ENCODE data around the gene RAP1GAP2. TPM values are rescaled to one million over a fixed set of nuclear protein-coding genes. Genes with fewer than 3 reads are reported as not detected.
"Not testable (repeated sequence)": the region's sequence is repeated elsewhere in the genome, so short reads cannot be mapped to it uniquely, and the experiment has no call there.

RAP1GAP2 gene
- 17.8 and 19.7 TPM in 2 replicates for total RNA-seq

- intact Hi-C loops (cut with micrococcal nuclease): loop anchor here (1.0 to 10.0 kb wide), 3 partner anchors 10 to 402 kb away; no protein-coding TSS in a partner anchor
Measured at GRCh38 chr17:2796164-2797125, at the start of gene RAP1GAP2. RAP1GAP2 (plus strand) TSS chr17:2796438; CDS start chr17:2796528, 90 bp downstream.

GRCh38 chr17:2749058-2749783 lies 47.0 kb upstream of the RAP1GAP2 start, which contains the start of gene CCDC92B:
CCDC92B (minus strand) TSS chr17:2749652; CDS start chr17:2735145, 14,507 bp downstream.
- intact Hi-C loops (cut with micrococcal nuclease): no loop called here

GRCh38 chr17:2749784-2750181 lies 46.5 kb upstream of the RAP1GAP2 start:
- intact Hi-C loops (cut with micrococcal nuclease): no loop called here

GRCh38 chr17:2750721-2751120 lies 45.5 kb upstream of the RAP1GAP2 start:
- intact Hi-C loops (cut with micrococcal nuclease): no loop called here

GRCh38 chr17:2751491-2751890 lies 44.7 kb upstream of the RAP1GAP2 start:
- intact Hi-C loops (cut with micrococcal nuclease): no loop called here

GRCh38 chr17:2755891-2756724 lies 40.1 kb upstream of the RAP1GAP2 start:
- intact Hi-C loops (cut with micrococcal nuclease): no loop called here

- intact Hi-C loops (cut with micrococcal nuclease): no loop called here
Measured at GRCh38 chr17:2758870-2759269, 37.4 kb upstream of the RAP1GAP2 start.

- intact Hi-C loops (cut with micrococcal nuclease): no loop called here
Measured at GRCh38 chr17:2770129-2770528, 26.1 kb upstream of the RAP1GAP2 start.

- intact Hi-C loops (cut with micrococcal nuclease): no loop called here
Measured at GRCh38 chr17:2775206-2775605, 21.0 kb upstream of the RAP1GAP2 start.

- intact Hi-C loops (cut with micrococcal nuclease): no loop called here
Measured at GRCh38 chr17:2776589-2777241, 19.5 kb upstream of the RAP1GAP2 start.

GRCh38 chr17:2777242-2777867 lies 18.9 kb upstream of the RAP1GAP2 start:
- intact Hi-C loops (cut with micrococcal nuclease): no loop called here

- intact Hi-C loops (cut with micrococcal nuclease): no loop called here
Measured at GRCh38 chr17:2778489-2778888, 17.7 kb upstream of the RAP1GAP2 start.

- intact Hi-C loops (cut with micrococcal nuclease): no loop called here
Measured at GRCh38 chr17:2779545-2779944, 16.7 kb upstream of the RAP1GAP2 start.

- intact Hi-C loops (cut with micrococcal nuclease): no loop called here
Measured at GRCh38 chr17:2780256-2780655, 16.0 kb upstream of the RAP1GAP2 start.

GRCh38 chr17:2780931-2781454 lies 15.2 kb upstream of the RAP1GAP2 start:
- intact Hi-C loops (cut with micrococcal nuclease): no loop called here

- intact Hi-C loops (cut with micrococcal nuclease): not testable (repeated sequence)
Measured at GRCh38 chr17:2781598-2781997, 14.6 kb upstream of the RAP1GAP2 start.

- intact Hi-C loops (cut with micrococcal nuclease): no loop called here
Measured at GRCh38 chr17:2782055-2782454, 14.2 kb upstream of the RAP1GAP2 start.

GRCh38 chr17:2783310-2784030 lies 12.8 kb upstream of the RAP1GAP2 start:
- intact Hi-C loops (cut with micrococcal nuclease): no loop called here

- intact Hi-C loops (cut with micrococcal nuclease): loop anchor here (5.0 kb wide), 1 partner anchor 73 kb away; the partner anchor contains the start of gene CLUH
Measured at GRCh38 chr17:2784864-2785263, 11.4 kb upstream of the RAP1GAP2 start.

All from T-helper 1 cell treated with Interleukin-12 subunit alpha and Interleukin-12 subunit beta and Interleukin-4 antibody, amounts not matched to agents 30 ng/mL and 1 ng/mL, for 36 hours (primary cell).